Epithelial cell of prostate (primary cell): ENCODE data around the gene YPEL3.

Source experiments
- DNase-seq: peaks from one replicate; pipeline ENCODE4 v3.0.0-alpha.2; 2011; ENCODE audit warnings: low read depth, low spot score
- H3K27ac ChIP-seq: fragments of 450-650 bp; 2 replicates; pipeline ENCODE4 v1.5.1; 2017; ENCODE audit warnings: mild to moderate bottlenecking

The YPEL3 gene

GRCh38 chr16:30091474-30092372 is 4.3 kb downstream of the YPEL3 start, which contains the start of gene TBX6:
Gene TBX6, minus strand, starts transcription at chr16:30091924. Its CDS starts 731 bp downstream, at chr16:30091193.
- DNase-seq, result peak; percentile 45
- H3K27ac ChIP-seq, result peak within 1 kb of the TSS; percentile 95

- H3K27ac ChIP-seq, result peak overlapping the region; percentile 95
- no peak for DNase-seq
These were observed 5.2 kb downstream of the YPEL3 start for GRCh38 chr16:30090610-30091331.

- DNase-seq, result no peak
- H3K27ac ChIP-seq, result peak overlapping the region; percentile 95
These were observed 7.0 kb downstream of the YPEL3 start for GRCh38 chr16:30088832-30089624.

DNA sequence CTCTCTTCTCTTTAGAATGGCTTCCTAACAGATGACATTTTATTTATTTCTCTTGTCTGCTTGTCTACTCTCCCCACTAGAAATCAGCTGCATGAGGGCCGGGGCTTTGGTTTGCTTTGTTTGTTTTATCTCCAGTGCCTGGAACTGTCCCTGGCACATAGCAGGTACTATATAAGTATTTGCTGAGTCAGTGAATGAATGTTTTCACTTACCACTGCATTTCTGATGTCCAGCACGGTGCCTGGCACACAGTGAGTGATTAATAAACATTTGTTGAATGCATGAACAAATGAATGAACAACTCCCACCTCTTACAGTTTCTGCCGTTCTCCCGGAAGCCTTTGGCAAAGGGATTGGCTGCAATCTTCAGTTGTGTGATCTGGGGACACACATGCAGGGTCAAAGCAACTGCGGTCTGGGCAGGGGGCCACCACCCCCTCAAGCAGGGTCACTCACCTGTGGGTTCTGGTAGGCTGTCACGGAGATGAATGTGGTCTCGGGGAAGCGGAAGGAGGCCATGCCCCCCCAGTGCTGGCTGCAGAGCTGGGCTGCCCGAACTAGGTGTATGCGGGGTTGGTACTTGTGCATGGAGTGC is 7.7 kb downstream of the YPEL3 start:
- DNase-seq, result no peak
- H3K27ac ChIP-seq, result no peak overlapping the region

GRCh38 chr16:30087181-30087898 is 8.7 kb downstream of the YPEL3 start:
- H3K27ac ChIP-seq, result no peak overlapping the region
- no peak for DNase-seq

DNA sequence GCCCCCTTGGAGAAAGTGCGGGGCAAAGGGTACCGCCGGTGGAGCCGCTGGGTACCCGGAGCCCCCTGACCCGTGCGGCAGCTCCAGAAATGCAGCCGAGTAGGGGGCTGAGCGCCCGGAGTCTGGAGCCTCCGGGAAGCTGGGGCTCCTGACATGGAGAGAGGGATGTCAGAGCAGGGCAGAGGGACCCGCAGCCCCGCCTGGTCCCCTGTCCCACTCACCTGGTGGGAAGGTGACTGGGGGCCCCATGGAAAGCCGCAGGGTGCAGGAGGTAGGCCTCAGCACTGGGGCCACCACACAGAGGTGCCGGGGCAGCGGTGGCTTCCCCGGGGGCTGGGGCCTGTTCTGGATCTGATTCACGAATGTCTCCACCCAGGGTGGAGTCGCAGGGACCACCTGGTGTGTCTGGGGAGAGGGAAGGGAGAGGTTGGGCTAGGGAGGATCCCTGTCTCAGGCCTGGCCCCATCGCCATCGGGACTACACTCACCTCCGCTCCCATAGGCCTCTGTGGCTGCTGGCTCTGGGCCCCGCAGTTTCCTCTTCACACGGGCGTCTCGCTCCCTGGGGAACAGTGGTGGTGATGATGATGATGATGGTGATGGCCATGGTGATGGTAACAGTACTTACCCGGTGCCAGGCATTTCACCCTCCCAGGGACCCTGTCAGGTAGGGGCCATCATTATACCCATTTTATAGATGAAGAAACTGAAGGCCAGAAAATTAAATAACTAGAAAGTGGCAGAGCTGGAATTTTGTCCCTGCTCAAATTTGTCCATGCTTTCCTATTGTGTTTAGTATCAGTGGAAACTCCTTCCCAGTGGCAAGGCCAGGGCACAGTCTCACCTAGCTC is 9.5 kb downstream of the YPEL3 start:
- H3K27ac ChIP-seq, result no peak overlapping the region
- no peak for DNase-seq

DNA sequence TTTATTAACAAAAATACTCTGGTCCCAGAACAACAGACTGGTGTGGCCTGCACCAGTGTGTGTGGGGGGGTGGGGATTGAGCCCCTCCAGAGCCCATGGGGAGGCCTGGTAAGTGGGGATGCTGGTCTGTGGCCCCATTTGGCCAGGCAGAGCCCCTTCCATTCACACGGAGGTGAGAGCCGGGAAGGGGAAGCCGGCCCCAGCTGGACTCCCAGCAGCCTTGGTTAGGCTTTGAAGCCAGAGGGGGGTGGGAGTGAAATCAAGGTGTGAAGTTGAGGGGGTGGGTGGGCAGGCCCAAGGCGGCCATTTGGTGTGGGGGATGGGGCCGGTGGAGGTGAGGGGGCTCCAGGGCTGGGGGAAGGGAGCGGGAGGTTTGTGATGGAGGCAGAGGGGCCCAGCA is 10.2 kb downstream of the YPEL3 start:
- DNase-seq, result no peak
- H3K27ac ChIP-seq, result no peak overlapping the region

- no peak for DNase-seq
- H3K27ac ChIP-seq, result no peak overlapping the region
These were observed 10.8 kb downstream of the YPEL3 start for GRCh38 chr16:30085247-30085646.

GRCh38 chr16:30084816-30085159 is 11.2 kb downstream of the YPEL3 start:
- DNase-seq, result no peak
- no peak overlapping the region for H3K27ac ChIP-seq

- no peak for DNase-seq
- H3K27ac ChIP-seq, result no peak overlapping the region
These were observed 11.8 kb downstream of the YPEL3 start for GRCh38 chr16:30084096-30084815.

GRCh38 chr16:30083216-30084055 is 12.6 kb downstream of the YPEL3 start:
- no peak overlapping the region for H3K27ac ChIP-seq
- DNase-seq, result no peak

GRCh38 chr16:30082545-30083090 is 13.4 kb downstream of the YPEL3 start:
- no peak overlapping the region for H3K27ac ChIP-seq
- no peak for DNase-seq

DNA sequence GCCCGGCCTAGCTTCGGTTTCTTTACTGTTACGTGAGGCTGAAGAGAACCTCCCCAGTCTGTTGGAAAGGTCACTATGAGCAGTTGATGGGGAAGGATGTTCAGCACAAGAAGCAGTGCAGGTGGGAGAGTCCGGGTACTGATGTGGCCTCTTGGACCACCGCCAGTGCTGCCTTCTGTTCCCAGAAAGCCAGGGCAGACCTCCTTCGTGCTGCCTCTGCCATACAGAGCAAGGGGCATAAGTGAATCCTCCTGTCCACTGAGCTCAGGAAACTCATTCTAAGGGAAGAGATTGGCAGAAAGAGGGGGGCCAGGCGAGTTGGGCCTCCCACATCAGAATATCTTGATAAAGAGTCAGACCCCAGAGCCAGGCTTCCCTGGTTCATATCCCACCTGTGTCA is 16.5 kb downstream of the YPEL3 start:
- no peak overlapping the region for H3K27ac ChIP-seq

DNA sequence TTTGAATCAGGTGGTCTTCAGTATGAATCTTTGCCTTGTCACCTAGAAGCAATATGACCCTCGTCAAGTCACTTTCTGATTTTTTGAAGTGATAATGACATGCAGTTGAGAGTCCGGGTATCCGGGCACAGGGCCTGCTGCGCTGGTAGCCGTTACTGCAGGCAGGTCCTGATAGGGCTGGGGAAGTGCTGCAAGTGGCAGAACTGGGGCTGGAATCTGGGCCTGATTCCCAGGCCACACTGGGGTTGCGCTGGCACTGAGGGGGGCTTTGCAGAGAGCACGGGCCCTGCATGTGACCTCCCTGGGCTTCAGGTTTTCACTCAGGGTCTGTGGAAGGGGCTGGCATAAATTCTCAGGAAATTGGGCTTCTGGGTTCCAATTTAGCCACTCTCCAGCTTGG is 17.3 kb downstream of the YPEL3 start:
- H3K27ac ChIP-seq, result no peak overlapping the region
- DNase-seq, result no peak

More for the DNA sequence above, 16.5 kb downstream of the YPEL3 start:
- DNase-seq, result no peak

- DNase-seq, result no peak
- H3K27ac ChIP-seq, result peak overlapping the region; percentile 90
These were observed 18.4 kb downstream of the YPEL3 start for GRCh38 chr16:30077656-30078055.

DNA sequence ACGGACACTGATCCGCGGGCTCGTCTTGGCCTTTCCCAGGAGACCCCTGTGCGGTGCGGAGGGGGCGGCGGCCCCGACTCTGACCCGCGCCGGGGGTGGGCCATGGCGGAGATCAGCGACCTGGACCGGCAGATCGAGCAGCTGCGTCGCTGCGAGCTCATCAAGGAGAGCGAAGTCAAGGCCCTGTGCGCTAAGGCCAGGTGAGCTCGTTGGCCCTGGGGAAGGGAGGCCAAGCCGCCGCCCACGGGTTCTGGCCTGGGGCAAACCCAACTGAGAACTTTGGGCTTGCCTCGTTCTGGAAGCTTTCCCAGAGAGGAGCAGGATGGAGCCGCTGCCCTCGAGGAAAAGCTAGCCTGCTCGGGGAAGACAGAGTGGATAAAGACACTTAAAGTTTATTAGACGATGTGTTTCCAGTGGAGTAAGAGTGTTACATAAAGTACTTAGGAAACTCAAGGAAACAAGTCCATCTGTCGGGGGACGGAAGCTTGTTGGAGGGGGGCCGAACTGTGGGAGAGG is 19.7 kb downstream of the YPEL3 start:
- DNase-seq, result no peak

More for the DNA sequence above, 19.7 kb downstream of the YPEL3 start:
- peak overlapping the region; percentile 90 for H3K27ac ChIP-seq
